Measurements from ENCODE around the gene NDOR1.
A peak's percentile ranks its signal among the peaks of the same experiment; 100 is the strongest.

Gene NDOR1

DNA sequence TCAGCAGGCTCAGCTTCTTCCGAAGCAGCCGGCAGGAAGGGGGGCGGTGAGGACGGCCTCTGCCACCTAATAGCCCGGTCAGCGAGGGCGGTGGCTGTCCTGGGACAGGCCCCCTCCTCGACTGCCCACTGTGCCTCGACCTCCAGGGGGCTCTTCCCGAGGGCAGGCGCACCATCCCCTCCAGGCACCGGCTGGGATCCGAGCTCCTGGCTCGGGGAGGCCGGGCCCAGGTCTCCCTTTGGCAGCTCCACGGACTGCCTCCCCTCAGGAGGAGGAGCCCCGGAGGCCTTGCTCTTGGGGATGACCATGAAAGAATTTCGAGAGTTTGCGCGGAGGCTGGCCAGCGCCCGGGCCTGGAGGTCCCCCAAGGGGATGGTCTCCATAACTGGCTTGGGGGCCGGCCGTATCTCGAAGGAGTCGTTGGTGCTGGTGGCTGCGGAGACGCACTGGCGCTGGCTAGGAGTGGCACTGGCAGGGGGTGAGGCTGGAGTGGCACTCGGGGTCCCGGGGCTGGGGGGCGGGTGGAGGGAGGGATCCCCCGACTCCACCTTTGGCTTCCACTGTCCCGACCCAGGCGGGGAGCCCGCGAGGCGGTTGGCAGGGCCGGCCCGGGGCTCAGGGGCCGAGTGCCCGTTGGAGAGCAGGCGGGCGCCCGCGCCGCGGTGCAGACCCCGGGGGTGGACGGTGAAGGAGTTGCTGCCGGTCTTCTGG is 5.9 kb upstream of the NDOR1 start:
- no peak for DNase-seq

DNA sequence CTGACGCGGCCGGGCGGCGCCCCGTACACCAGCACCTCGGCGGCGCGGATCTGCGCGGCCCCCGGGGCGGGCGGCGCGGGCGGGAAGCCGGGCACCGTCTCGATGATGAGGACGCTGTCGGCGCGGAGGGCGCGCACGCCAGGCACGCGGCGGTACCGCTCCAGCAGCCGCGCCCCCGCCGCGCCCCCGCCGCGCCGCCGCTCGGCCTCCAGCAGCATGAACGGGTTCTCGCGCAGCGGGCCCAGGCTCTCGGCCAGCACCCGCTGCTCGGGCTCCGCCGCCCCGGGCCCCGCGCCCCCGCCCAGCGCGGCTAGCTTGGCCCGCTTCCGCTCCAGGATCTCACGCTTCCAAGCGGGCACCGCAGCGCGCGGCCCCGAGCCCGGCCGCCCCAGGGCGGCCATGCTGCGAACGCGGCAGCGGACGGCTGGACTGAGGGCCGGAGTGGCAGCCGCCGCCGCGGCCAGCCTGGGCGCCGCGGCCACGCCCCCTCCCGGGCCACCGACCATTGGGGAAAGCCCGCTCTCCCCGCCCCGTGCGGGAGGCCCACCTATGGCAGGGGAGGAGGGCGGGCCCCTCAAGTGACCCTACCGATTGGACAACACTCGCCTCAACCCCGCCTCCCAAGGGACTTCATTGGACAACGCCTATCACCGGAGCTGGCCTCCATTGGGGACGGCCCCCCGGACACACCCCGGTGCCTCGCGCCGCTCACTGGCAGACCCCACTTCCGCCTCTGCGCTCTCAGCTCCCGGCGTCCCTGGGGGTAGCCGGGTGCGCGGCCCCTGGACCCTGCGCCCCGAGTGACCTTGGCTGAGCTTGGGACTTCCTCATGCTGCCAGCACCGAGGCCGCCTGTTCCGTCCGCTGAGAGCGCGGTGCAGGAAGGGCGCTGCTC is 4.9 kb upstream of the NDOR1 start, which contains the start of gene TPRN:
TPRN (minus strand) TSS at position 431 of the 894 bp plus-strand sequence; CDS start at position 401, 30 bp downstream.
- peak; percentile 94 for DNase-seq

DNA sequence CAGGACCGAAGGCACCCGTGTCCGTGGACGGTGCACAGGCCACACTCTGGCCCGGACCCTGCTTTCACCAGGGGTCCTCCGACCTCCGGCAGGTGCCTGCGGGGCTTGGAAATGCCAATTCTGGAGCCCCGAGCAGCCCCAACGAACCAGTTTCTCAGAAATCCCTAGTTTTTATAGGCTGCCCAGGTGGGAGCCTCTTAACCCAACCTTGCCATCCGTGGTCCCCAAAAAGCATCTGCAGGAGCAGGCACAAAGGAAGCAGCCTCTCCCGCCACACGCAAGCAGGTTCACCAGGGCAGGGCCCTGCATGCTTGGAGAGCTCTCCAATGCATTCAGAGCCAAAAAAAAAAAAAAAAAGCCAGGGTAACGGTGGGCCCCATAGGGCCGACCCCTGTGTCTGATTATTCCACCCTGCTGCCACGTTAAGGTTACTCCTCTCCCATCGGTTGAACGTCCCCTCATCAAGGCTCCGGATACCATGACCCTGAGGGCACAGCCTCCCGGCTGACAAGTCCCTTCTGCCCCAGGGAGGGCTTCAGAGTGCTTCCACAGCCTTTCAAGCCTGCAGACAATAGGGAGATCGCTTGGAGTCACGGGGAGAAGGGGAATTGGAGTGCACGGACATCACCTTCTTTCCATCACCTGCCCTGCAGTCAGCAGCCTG is 4.2 kb upstream of the NDOR1 start:
- DNase-seq: no peak

DNA sequence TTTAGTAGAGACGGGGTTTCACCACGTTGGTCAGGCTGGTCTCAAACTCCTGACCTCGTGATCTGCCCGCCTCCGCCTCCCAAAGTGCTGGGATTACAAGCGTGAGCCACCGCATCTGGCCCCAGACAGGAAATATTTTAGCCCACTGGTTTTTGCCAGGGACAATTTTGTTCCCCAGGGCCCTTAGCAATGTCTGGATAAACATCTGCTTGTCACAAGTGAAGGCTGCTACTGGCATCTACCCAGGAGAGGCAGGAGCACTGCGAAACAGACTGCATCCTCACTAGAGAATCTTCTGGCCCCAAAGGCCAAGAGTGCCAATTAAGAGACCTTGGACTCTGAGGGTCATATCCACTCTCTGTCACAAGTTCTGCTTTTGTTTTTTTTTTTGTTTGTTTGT is 2.5 kb upstream of the NDOR1 start:
- DNase-seq: no peak

DNA sequence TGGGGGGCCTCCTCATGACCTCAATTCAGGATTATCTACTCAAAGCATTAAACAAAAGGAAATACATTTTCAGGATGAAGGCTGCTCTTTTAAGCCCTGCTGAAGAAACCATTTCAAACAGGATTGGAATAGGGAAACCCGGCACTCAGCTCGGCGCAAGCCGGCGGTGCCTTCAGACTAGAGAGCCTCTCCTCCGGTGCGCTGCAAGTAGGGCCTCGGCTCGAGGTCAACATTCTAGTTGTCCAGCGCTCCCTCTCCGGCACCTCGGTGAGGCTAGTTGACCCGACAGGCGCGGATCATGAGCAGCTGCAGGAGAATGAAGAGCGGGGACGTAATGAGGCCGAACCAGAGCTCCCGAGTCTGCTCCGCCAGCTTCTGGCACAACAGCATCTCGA is 772 bp upstream of the NDOR1 start:
- DNase-seq: no peak

DNA sequence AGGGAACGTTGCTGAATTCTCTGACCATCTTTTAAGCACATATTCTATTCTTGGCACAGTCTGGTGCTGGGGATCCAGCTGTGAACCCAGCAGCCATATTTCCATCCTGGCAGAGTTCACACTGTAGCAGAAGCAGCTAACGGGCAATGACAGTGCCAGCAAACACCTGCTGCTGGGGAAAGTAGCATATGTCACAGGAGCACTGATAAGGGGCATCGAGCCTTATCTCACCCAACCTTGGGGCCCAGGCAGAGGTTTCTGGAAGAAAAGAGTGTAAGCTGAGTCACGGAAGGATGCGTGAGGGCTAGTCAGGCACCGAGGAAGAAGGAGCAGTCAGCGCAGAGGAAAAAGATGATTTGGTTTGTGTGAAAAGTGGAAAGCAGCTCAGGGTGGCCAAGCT is 1.1 kb downstream of the NDOR1 start:
- DNase-seq: no peak

DNA sequence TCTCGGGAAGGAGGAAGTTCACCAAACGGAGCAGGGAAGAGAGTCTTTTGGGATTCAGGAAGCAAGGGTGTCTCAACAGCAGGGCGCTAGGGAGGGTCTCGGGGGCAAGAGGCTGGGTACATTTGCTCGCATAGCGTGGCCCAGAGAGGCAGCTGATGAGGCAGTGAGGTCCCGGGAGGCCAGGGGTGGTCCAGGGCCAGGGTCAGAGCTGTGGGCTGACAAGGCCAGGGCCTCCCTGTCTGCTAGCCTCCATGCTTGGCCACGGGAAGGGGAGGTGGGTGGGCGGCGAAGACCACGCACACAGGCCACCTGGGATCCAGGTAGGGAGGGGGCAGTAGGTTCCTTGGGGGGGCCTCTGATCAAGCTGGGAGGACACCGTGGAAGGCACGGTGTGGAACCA is 6.0 kb downstream of the NDOR1 start:
- no peak for DNase-seq

DNA sequence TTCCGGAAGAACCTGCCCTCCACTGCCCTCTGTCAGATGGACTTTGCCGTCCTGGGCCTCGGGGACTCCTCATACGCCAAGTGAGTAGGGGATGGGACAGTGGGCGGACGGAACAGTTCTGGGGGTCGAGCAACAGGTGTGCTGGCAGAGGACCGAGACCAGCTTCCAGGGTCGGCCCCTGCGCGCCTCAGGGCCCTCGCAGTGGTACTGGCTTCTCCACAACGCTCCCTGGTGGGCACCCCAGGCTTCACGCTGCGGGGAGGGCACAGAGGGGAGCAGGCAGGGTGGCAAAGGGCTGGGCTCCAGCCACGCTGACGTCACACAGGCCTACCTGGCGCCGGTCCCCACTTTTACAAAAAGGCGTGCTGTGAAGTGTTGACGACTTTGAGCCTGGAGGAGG is 7.0 kb downstream of the NDOR1 start:
- no peak for DNase-seq

DNA sequence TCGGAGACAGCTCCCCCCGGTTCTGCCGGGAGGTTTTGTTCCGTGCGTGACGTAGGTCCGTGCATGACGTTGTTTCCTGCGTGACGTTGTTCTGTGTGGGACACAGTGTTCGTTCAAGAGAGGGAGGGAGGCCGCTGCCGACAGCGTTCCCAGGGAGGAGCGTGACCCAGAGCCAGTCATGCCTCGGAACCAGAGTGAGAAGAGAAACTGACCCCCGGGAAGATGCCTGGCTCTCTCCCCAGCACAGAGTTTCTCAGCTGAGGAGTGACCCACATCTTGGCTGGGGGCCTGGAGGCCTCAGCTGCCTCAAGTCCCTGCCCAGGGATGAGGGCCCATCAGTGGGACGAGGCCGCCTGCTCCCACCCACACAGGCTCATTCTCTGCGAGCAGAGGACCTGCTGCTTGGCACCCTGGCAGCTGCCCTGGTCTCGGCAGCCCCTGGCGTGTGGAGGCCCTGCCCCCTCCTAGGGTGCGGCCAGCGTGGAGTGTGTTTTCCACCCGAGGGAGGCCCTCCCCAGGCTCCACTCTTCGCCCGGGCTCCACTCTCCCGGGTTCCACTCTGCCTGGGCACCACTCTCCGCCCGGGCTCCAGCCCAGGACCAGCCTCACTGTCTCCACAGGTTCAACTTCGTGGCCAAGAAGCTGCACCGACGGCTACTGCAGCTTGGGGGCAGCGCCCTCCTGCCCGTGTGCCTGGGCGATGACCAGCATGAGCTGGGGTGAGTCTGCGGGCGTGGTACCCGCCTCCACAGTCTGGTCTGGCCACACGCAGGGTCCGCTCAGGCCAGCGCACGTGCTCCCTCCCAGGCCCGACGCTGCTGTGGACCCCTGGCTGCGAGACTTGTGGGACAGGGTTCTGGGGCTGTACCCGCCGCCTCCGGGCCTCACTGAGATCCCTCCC is 7.9 kb downstream of the NDOR1 start:
- no peak for DNase-seq

DNA sequence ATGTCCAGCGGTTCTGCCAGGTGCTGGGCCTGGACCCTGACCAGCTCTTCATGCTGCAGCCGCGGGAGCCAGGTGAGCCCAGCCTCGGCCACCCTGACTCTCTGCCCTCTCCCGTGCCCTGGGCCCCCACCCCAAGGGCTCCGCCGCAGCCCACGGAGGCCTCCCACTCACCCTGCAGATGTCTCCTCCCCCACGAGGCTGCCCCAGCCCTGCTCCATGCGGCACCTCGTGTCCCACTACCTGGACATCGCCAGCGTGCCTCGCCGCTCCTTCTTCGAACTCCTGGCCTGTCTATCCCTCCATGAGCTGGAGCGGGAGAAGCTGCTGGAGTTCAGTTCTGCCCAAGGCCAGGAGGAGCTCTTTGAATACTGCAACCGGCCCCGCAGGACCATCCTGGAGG is 9.1 kb downstream of the NDOR1 start:
- no peak for DNase-seq

DNA sequence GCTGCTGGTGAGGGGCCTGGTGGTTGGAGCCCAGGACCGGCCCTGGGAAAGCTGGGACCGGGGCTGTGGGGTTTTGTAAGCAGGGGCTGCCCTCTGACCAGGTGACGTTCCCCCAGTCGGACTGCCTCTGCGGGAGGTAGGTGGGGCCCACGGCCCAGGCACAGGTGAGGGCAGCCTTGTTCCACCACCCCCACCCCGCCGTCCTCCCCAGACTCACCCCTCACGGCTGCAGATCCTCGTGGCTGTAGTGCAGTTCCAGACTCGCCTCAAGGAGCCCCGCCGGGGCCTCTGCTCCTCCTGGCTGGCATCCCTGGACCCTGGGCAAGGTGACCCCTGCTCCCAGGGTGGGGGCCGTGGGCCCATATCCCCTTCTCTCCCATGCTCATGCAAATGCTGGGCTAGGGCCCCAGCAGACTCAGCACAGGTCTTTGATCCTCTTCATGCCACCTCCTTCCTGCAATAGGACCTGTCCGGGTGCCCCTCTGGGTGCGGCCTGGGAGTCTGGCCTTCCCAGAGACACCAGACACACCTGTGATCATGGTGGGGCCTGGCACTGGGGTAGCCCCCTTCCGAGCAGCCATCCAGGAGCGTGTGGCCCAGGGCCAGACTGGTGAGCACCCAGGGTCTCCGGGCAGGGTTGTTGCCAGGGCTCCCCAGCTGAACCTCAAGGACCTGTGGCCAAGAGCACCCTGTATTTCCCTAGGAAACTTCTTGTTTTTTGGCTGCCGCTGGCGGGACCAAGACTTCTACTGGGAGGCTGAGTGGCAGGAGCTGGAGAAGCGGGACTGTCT is 9.9 kb downstream of the NDOR1 start:
- DNase-seq: no peak

DNA sequence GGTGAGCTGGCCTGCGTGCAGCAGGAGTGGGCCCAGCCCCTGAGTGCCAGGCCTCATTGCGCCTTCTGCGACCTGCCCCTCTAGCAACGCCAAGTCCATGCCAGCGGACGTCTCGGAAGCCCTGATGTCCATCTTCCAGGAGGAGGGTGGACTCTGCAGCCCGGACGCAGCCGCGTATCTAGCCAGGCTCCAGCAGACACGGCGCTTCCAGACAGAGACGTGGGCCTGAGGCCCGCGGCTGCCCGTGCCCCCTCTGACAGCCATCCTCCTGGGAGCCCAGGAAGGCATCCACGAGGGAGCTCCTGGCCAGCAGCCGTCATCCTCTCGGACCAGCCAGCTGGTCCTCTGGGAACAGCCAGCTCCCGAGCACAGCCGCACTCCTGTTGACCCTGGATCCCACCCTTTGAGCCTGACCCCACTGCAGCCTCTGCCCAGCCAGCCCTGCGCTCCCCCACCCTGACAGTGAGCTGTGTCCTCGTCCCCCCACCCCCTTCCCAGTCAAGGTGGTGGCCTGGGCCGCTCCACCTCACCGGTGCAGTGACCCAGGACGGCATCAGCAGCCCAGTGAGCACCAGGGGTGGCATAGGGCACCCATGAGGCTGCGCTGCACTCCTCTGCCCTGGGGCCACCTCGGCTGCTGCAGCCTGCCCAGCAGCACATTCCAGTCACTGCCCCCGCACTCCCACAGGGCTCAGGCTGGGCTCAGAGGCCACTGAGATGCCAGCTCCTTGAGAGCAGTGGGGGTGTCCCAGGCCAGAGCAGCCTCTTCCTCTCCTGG is 10.9 kb downstream of the NDOR1 start:
- DNase-seq: no peak

DNA sequence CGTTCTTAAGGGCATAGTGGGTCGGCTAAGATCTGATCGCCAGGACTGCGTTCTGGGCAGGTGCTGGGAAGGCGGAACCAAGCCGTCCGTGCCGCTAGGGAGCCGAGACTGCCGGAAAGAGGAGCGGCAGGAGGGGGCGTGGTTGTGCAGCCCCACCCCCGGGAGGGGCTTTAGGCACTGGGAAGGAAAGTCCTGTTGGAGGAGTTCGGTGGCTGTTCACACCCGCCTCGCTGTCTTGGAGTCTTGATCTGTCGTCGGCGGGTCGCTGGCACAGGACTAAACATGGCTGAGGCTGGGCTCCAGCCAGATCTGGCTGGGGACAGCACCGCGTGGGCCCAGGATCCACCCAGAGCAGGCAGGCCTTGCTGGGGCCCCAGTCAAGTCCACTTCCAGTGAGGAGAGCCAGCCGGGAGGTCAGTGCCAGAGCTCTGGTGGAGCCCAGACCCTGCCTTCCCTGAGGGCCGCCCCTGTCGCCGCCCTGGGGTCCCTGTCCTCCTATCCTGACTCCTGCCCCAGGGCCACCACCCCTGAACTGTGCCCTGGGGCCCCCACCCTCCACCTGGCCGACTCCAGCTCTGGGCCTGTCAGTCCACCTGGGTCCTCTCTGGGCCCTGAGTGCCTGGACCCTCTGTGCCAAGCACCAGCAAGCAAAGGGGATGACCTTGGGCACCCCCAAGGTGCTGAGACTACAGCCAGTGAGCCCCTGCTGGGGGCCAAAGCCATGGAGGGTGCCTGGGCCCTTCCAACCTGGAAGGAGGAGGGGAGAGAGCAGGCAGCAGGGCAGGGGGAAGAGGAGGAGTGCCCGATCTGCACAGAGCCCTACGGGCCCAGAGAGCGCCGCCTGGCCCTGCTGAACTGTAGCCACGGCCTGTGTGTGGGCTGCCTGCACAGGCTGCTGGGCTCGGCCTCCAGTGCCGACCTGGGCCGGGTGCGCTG is 12.0 kb downstream of the NDOR1 start:
- no peak for DNase-seq

DNA sequence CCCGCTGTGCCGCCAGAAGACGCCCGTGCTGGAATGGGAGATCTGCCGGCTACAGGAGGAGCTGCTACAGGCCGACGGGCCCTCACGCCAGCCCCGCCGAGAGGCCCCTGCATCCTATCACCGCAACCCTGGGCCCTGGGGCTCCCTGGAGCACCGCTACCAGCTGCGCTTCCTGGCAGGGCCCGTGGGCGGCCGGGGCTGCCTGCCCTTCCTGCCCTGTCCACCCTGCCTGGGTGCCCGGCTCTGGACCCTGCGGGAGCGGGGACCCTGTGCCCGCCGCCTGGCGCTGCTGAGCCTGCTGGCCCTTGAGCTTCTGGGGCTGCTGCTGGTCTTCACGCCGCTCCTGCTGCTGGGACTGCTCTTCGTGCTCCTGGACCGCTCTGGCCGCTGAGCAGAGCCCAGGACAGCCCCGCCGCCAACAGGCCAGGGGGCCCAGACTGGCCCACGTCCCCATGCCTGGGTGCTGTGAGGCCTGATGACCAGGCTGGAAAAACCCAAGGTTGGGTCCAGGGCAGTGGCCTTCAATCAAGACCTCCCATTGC is 12.8 kb downstream of the NDOR1 start:
- no peak for DNase-seq

DNA sequence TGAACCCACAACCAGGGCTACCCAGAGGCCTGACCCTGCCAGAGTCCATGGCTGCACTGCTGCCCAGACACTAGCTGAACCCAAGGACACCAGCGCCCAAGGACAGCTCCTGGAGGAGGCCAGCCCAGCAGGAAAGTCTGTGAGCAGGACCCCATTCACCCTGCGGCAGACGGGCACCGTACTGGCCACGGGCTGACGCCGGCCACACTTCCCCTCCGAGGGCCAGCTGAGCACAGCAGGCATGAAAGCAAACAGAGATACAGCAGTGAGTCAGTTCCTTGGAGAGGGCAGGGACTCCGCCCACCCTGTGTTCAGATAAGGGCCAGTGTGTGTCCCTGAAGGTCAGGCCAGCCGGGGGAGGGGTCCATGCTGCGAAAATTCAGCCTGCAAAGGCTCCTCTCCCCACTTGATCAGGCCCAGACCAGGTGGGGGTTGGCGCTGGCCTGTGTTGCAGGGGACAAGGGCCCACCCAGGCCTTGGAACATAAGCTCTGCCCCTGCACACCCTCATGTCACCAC is 13.3 kb downstream of the NDOR1 start:
- DNase-seq: no peak

DNA sequence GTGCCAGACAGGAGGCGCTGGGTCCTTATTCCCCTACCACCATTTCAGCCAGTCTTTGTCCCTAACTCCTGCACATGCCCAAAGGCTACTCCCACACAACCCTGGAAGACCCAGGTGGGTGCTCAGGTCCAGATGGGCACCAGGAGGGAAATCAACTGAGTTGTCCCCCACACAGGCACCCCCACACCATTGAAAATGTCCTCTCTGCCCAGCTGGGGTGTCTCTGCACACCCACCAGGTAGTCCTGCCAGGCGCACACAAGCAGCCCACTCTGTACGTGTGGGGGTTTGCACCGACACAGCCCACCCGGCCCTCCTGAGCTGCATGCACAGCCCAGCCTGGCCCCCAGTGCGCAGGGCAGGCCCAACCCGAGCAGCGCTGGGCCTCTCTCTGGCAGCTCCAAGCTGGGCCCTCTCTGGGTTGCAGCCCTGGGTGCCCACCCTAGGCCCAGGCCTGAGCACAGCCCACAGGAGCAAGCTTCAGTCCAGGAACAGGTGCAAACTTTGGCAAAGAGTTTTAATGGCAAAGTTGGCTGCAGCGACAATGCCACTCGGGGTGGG is 14.3 kb downstream of the NDOR1 start:
- DNase-seq: no peak

DNA sequence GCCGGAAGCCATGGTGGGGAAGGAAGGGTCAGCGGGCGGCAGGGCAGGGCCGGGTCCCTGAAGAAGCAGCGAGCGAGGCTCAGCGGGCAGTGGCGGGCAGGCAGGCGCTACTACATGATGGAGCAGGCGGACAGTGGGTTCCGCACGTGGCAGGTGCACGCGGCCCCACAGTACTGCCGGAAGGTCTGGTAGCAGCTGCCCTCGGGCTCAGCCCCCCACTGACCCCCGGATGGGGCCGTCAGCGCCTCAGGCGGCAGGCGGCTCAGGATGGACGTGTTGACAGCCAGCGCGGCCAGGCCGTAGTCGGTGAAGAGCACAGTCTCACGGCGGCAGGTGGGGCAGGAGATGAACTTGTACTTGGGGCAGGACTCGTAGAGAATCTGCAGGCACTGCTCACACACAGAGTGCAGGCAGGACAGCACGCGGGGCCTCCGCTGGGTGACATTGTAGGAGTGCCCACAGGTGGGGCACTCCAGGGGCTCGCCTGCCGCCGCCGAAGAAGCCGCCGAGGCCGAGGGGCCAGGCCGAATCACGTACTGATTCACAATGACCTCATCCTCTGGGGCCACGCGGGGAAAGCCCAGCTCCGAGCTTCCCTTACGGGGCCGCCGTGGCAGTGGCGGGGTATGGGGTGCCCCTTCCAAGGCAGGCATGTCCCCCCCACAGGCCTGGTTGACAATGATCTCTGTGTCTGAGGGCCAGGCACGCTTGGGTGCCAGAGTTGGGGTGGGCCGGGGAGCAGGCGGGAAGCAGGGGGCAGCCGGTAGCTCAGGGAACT is 15.0 kb downstream of the NDOR1 start:
- DNase-seq: no peak

DNA sequence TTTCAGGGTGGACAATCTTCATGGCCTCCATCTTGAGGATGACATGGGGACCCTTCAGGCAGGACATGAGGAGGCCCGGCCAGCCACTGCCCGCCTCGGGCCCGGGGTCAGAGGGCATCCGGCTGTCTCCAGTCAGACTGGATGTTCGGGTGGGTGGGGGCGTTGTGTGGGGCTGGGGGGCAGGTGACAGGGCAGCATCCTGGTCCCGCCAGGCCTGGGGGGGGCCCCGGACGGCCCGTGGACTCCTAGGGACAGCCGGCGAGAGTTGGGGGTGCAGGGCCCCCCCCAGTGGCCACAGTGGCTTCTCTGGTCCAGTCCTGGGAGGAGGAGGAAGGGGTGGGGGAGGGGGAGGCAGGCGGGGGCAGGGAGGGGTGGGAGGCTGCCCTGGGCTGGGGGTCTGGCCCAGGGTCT is 15.6 kb downstream of the NDOR1 start:
- no peak for DNase-seq
